HCT116 (cell line): Measurements from ENCODE around the gene SYNE1. TPM values are rescaled to one million over a fixed set of nuclear protein-coding genes. Genes with fewer than 3 reads are reported as not detected.

Experiments used
- ATAC-seq: fragments of 200-7000 bp; cut with Tn5 transposase; 2 replicates; pipeline ENCODE4 v1.9.1; 2020; ENCODE audit warnings: mild to moderate bottlenecking, moderate library complexity
- BruUV-seq: library from RNA; stranded (reverse); fragments of 400-500 nt; replicated peaks from 2 replicates; lab custom pipeline; 2021; lab: Mats Ljungman, UMichigan
- CTCF ChIA-PET: fragments of 300-600 bp; sonication (Branson Sonifier 250); formaldehyde crosslinking; loops from one replicate; lab custom pipeline; 2021; ENCODE audit warnings: antibody characterized with exemption; lab: Charles Lee
- POLR2A ChIA-PET: fragments of 300-600, 350-600 bp; sonication (Branson Sonifier 250); formaldehyde crosslinking; loops from one replicate; lab custom pipeline; 2021; ENCODE audit warnings: antibody characterized with exemption; lab: Charles Lee
- RAD21 ChIA-PET, 2 experiments: fragments of 300-600 bp; sonication (Branson Sonifier 250); formaldehyde crosslinking; loops; one replicate each; lab custom pipeline; 2023; ENCODE audit warnings: low total read pairs in 2 of 2; ENCODE audit not compliant: uncharacterized antibody in 2 of 2, unreplicated experiment in 2 of 2, low non-redundant PET in 1 of 2; lab: Charles Lee
- DNase-seq: peaks from one replicate; pipeline ENCODE4 v3.0.0-alpha.2; 2010; ENCODE audit warnings: low read depth, low spot score
- H2AFZ ChIP-seq: fragments of 200-600 bp; shearing (Covaris generic), sonication (generic); 2 replicates; pipeline ENCODE4 v1.6.1; 2017; ENCODE audit warnings: low read depth, mixed run types, mixed read lengths, antibody characterized with exemption, low read length; ENCODE audit not compliant: poor library complexity, severe bottlenecking
- H3K27ac ChIP-seq: 2 replicates; pipeline ENCODE4 v1.5.1; 2012; ENCODE audit warnings: low read depth, low read length
- H3K27me3 ChIP-seq: fragments of 200-600 bp; sonication (generic); 2 replicates; pipeline ENCODE4 v1.6.1; 2016; ENCODE audit warnings: mixed run types, low read length, mixed read lengths; ENCODE audit not compliant: insufficient read depth
- H3K36me3 ChIP-seq, 2 experiments: fragments of 200-500 bp in 1 of 2; fragments of 200-600 bp in 1 of 2; sonication (Bioruptor generic) in 1 of 2; sonication (generic) in 1 of 2; 2 replicates each; pipeline versions ENCODE4 v1.5.1 to v1.6.1; 2014 to 2016; ENCODE audit warnings: low read length in 2 of 2, inconsistent platforms in 1 of 2, mixed read lengths in 1 of 2, mixed run types in 1 of 2; ENCODE audit not compliant: insufficient read depth in 2 of 2, control insufficient read depth in 1 of 2
- H3K4me1 ChIP-seq, 2 experiments: fragments of 200-600 bp in 1 of 2; sonication (generic) in 1 of 2; 2 replicates each; pipeline versions ENCODE4 v1.5.1 to v1.6.1; 2012 to 2017; ENCODE audit warnings: low read length in 2 of 2, inconsistent platforms in 1 of 2, mild to moderate bottlenecking in 1 of 2, mixed read lengths in 1 of 2, mixed run types in 1 of 2, moderate library complexity in 1 of 2; ENCODE audit not compliant: insufficient read depth in 2 of 2, control insufficient read depth in 1 of 2
- H3K4me2 ChIP-seq: fragments of 200-600 bp; sonication (generic); 2 replicates; pipeline ENCODE4 v1.6.1; 2017; ENCODE audit warnings: mixed run types, low read length, mixed read lengths
- H3K4me3 ChIP-seq, 2 experiments: fragments of 200-600 bp in 1 of 2; sonication (generic) in 1 of 2; replicated peaks in 1 of 2; 2 replicates each; pipeline ENCODE4 v1.5.1; 2011 to 2016; ENCODE audit warnings: low read length in 2 of 2, control low read depth in 1 of 2, low read depth in 1 of 2, mild to moderate bottlenecking in 1 of 2, mixed read lengths in 1 of 2, mixed run types in 1 of 2
- H3K79me2 ChIP-seq: fragments of 200-600 bp; sonication (generic); 2 replicates; pipeline ENCODE4 v1.6.1; 2017; ENCODE audit warnings: mild to moderate bottlenecking, mixed run types, low read length, moderate library complexity, mixed read lengths; ENCODE audit not compliant: insufficient read depth
- H3K9ac ChIP-seq: fragments of 200-600 bp; sonication (generic); 2 replicates; pipeline ENCODE4 v1.6.1; 2016; ENCODE audit warnings: low read length, mixed read lengths
- H3K9me2 ChIP-seq: fragments of 200-600 bp; sonication (generic), shearing (Covaris generic); 2 replicates; pipeline ENCODE4 v1.6.1; 2017; ENCODE audit warnings: mixed run types, mild to moderate bottlenecking, moderate library complexity; ENCODE audit not compliant: insufficient read depth
- H3K9me3 ChIP-seq, 2 experiments: fragments of 200-500 bp in 1 of 2; fragments of 200-600 bp in 1 of 2; sonication (Bioruptor generic) in 1 of 2; sonication (generic) in 1 of 2; 2 replicates each; pipeline ENCODE4 v1.6.1; 2014 to 2017; ENCODE audit warnings: low read length in 2 of 2, mixed read lengths in 2 of 2, inconsistent platforms in 1 of 2, low read depth in 1 of 2, mild to moderate bottlenecking in 1 of 2, mixed run types in 1 of 2, moderate library complexity in 1 of 2; ENCODE audit not compliant: control insufficient read depth in 1 of 2, insufficient read depth in 1 of 2
- H4K20me1 ChIP-seq: fragments of 200-600 bp; sonication (generic), shearing (Covaris generic); 2 replicates; pipeline ENCODE4 v1.6.1; 2017; ENCODE audit warnings: mixed run types, mild to moderate bottlenecking, moderate library complexity; ENCODE audit not compliant: insufficient read depth
- CTCF ChIP-seq, 3 experiments: fragments of 200-600 bp in 1 of 3; sonication (generic) in 1 of 3; IDR thresholded peaks in 2 of 3; conservative IDR thresholded peaks in 1 of 3; 2 replicates each; pipeline ENCODE4 v1.5.1; 2012 to 2017; ENCODE audit warnings: low read depth in 2 of 3, low read length in 2 of 3, antibody characterized with exemption in 1 of 3, borderline replicate concordance in 1 of 3, control low read depth in 1 of 3, mild to moderate bottlenecking in 1 of 3, mixed read lengths in 1 of 3, mixed run types in 1 of 3, moderate library complexity in 1 of 3; ENCODE audit not compliant: insufficient read depth in 1 of 3
- EZH2phosphoT487 ChIP-seq: fragments of 200-600 bp; IDR thresholded peaks from 2 replicates; pipeline ENCODE4 v1.6.1; 2018; ENCODE audit warnings: antibody characterized with exemption, borderline replicate concordance
- FOSL1 ChIP-seq: IDR thresholded peaks from 2 replicates; pipeline ENCODE4 v1.6.1; 2012; ENCODE audit warnings: low read depth
- JUND ChIP-seq: IDR thresholded peaks from 2 replicates; pipeline ENCODE4 v1.6.1; 2012
- POLR2A ChIP-seq: IDR thresholded peaks from 2 replicates; pipeline ENCODE4 v1.7.0; 2011; ENCODE audit warnings: borderline replicate concordance; ENCODE audit not compliant: insufficient read depth, insufficient read length; ENCODE audit errors: extremely low read depth
- POLR2AphosphoS5 ChIP-seq: IDR thresholded peaks from 2 replicates; pipeline ENCODE4 v1.6.1; 2011; ENCODE audit warnings: mild to moderate bottlenecking, low read depth, low read length, moderate library complexity
- RAD21 ChIP-seq: IDR thresholded peaks from 2 replicates; pipeline ENCODE4 v1.6.1; 2012; ENCODE audit warnings: low read depth, mild to moderate bottlenecking
- SP1 ChIP-seq: IDR thresholded peaks from 2 replicates; pipeline ENCODE4 v1.6.1; 2012; ENCODE audit warnings: low read depth
- SRF ChIP-seq: IDR thresholded peaks from 2 replicates; pipeline ENCODE4 v1.6.1; 2012; ENCODE audit warnings: low read depth
- TCF7L2 ChIP-seq: IDR thresholded peaks from 2 replicates; pipeline ENCODE4 v1.7.0; 2011; ENCODE audit warnings: borderline replicate concordance, inconsistent platforms; ENCODE audit not compliant: insufficient read depth, insufficient read length; ENCODE audit errors: extremely low read depth
- YY1 ChIP-seq: IDR thresholded peaks from 2 replicates; pipeline ENCODE4 v1.6.1; 2011; ENCODE audit warnings: low read length, low read depth, moderate library complexity, mild to moderate bottlenecking; ENCODE audit not compliant: insufficient replicate concordance; ENCODE audit errors: extremely low read depth
- ZNF274 ChIP-seq: fragments of 200-500 bp; sonication (Bioruptor generic); IDR thresholded peaks from 2 replicates; pipeline ENCODE4 v1.6.1; 2014; ENCODE audit warnings: mild to moderate bottlenecking, low read depth, low read length, inconsistent platforms
- intact Hi-C: fragments of 100-400 bp; cut with micrococcal nuclease; formaldehyde crosslinking; loops from 2 replicates; pipeline ENCODE4 v1.10.0; 2022
- total RNA-seq: library from RNA; stranded (reverse); gene quantifications from one replicate; pipeline ENCODE4 v1.2.1, GENCODE V29; 2021; ENCODE audit not compliant: unreplicated experiment
- TF ChIP-seq, protein P1 (sequence below): IDR thresholded peaks from 2 replicates; pipeline ENCODE4 v1.6.1; 2012
- TF ChIP-seq, protein P2 (sequence below): IDR thresholded peaks from 2 replicates; pipeline ENCODE4 v1.6.1; 2012

SYNE1 gene
- total RNA-seq, 1 experiment from 2014 or later = 5.4 TPM

GRCh38 chr6:152099446-152100182 lies 537.5 kb downstream of the SYNE1 start:
- DNase-seq = no peak
- Histone ChIP-seq H3K27ac (no peak overlapping the region), H3K9me2 (no peaks in the 10 kb centered on the region), H3K9ac (no peak overlapping the region), H3K27me3 (no peaks in the 10 kb centered on the region), H3K4me2 (peak overlapping the region; percentile 62), H4K20me1 (no peaks in the 10 kb centered on the region)
- RAD21 ChIA-PET = no interaction called here
- POLR2A ChIA-PET = no interaction called here
- no TSS peak for BruUV-seq
- CTCF ChIA-PET = interaction anchor here (0.8 to 1.4 kb wide), 2 partner anchors 25 to 334 kb away, joined by 4 to 6 read pairs; no protein-coding TSS in a partner anchor
- TF ChIP-seq, protein P1, sequence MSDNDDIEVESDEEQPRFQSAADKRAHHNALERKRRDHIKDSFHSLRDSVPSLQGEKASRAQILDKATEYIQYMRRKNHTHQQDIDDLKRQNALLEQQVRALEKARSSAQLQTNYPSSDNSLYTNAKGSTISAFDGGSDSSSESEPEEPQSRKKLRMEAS = no peak
- TF ChIP-seq POLR2AphosphoS5 (no peak), SRF (no peak), CTCF (IDR thresholded peaks at IDR 0.05 in 2 of 3, conservative IDR thresholded peaks at IDR 0.05 in 1 of 3; ENCODE audit: borderline replicate concordance in 1 of 3, insufficient read depth in 1 of 3, low read depth in 2 of 3, low read length in 2 of 3) (no peak), TCF7L2 (no peak), RAD21 (no peak), EZH2phosphoT487 (no peak), JUND (no peak), ZNF274 (no peak), FOSL1 (no peak), SP1 (no peak), POLR2A (no peak), YY1 (no peak)
- TF ChIP-seq, protein P2, sequence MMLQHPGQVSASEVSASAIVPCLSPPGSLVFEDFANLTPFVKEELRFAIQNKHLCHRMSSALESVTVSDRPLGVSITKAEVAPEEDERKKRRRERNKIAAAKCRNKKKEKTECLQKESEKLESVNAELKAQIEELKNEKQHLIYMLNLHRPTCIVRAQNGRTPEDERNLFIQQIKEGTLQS = no peak
- TF ChIP-seq, all 23 proteins: peak for 0
- Histone ChIP-seq H3K79me2 (no peaks in the 10 kb centered on the region), H3K4me1 (peaks cover 11 to 40% of the 10 kb centered on the region in 2 experiments; a peak in 3 of 4 replicates), H3K36me3 (no peaks in the 10 kb centered on the region), H2AFZ (no peak overlapping the region), H3K4me3 (no peak overlapping the region), H3K9me3 (no peaks in the 10 kb centered on the region)
- ATAC-seq = peak; percentile 9; the same call in 1 of the 2 replicates
- intact Hi-C loops = no loop called here
